HepG2 (cell line): Measurements from ENCODE around the gene CAPS.

Experiments
- ARHGAP35 ChIP-seq: sonication (generic); formaldehyde crosslinking; IDR thresholded peaks from 2 replicates; pipeline ENCODE4 v1.9.0; 2022; ENCODE audit warnings: mild to moderate bottlenecking, inconsistent platforms, moderate library complexity, missing genetic modification reagents, borderline replicate concordance
- GABPA ChIP-seq, 2 experiments: IDR thresholded peaks; 2 replicates each; pipeline ENCODE4 v1.6.1; 2011 to 2016; ENCODE audit warnings: low read depth in 2 of 2, low read length in 1 of 2, missing biosample characterization in 1 of 2, missing genetic modification characterization in 1 of 2
- MAFK ChIP-seq, 2 experiments: IDR thresholded peaks in 1 of 2; conservative IDR thresholded peaks in 1 of 2; 2 replicates each; pipeline ENCODE4 v1.6.1; 2011; ENCODE audit warnings: improper control_type of control experiment in 2 of 2, low read length in 2 of 2
- NCOA1 ChIP-seq: sonication (generic); formaldehyde crosslinking; IDR thresholded peaks from 2 replicates; pipeline ENCODE4 v1.9.0; 2021; ENCODE audit warnings: missing genetic modification reagents
- POLR2AphosphoS5 ChIP-seq: IDR thresholded peaks from 2 replicates; pipeline ENCODE4 v1.6.1; 2012; ENCODE audit warnings: low read depth, low read length
- PPARG ChIP-seq: conservative IDR thresholded peaks from 2 replicates; pipeline ENCODE4 v1.6.1; 2016; ENCODE audit warnings: missing biosample characterization, missing genetic modification reagents
- RBFOX2 ChIP-seq: fragments of 200-400 bp; formaldehyde crosslinking; IDR thresholded peaks from 2 replicates; pipeline ENCODE4 v1.6.1; 2017; ENCODE audit warnings: low read depth, mild to moderate bottlenecking, low read length
- RXRA ChIP-seq: sonication (generic); formaldehyde crosslinking; IDR thresholded peaks from 2 replicates; pipeline ENCODE4 v1.5.1; 2020; ENCODE audit warnings: missing genetic modification reagents
- USF2 ChIP-seq, 2 experiments: sonication (generic) in 1 of 2; formaldehyde crosslinking in 1 of 2; IDR thresholded peaks; 2 replicates each; pipeline versions ENCODE4 v1.5.1 to v1.6.1; 2011 to 2020; ENCODE audit warnings: borderline replicate concordance in 1 of 2, low read depth in 1 of 2, low read length in 1 of 2, mild to moderate bottlenecking in 1 of 2, missing genetic modification reagents in 1 of 2, moderate library complexity in 1 of 2
- XRCC5 ChIP-seq: fragments of 200-400 bp; formaldehyde crosslinking; optimal IDR thresholded peaks from 2 replicates; pipeline ENCODE3; 2017; ENCODE audit warnings: mild to moderate bottlenecking, low read length
- ZNF121 ChIP-seq: sonication (generic); formaldehyde crosslinking; IDR thresholded peaks from 2 replicates; pipeline ENCODE4 v1.5.0; 2020; ENCODE audit warnings: mild to moderate bottlenecking, missing genetic modification reagents
- ZNF44 ChIP-seq: sonication (generic); formaldehyde crosslinking; IDR thresholded peaks from 2 replicates; pipeline ENCODE4 v1.5.1; 2020; ENCODE audit warnings: mild to moderate bottlenecking, missing genetic modification reagents

- no peak for TF ChIP-seq GABPA (IDR thresholded peaks at IDR 0.05; ENCODE audit: low read depth, low read length)
- TF ChIP-seq GABPA (CRISPR knock-in tag; IDR thresholded peaks at IDR 0.05; ENCODE audit: low read depth): no peak
- TF ChIP-seq ZNF44 (CRISPR knock-in tag): no peak
- TF ChIP-seq MAFK (conservative IDR thresholded peaks at IDR 0.05 in 1 of 2, IDR thresholded peaks at IDR 0.05 in 1 of 2; ENCODE audit: low read length in 2 of 2): no peak
- TF ChIP-seq XRCC5: peak; percentile 34
- peak; percentile 47 for TF ChIP-seq POLR2AphosphoS5
- TF ChIP-seq PPARG (CRISPR knock-in tag): peak; percentile 38; the same call in 1 of the 2 replicates
- 0 out of 2 replicates have a peak, but pooled peaks have one; percentile 16 for TF ChIP-seq RBFOX2
- peak; percentile 10; the same call in 1 of the 2 replicates for TF ChIP-seq RXRA (CRISPR knock-in tag)
- no peak for TF ChIP-seq USF2 (IDR thresholded peaks at IDR 0.05; ENCODE audit: low read depth, low read length)
- no peak for TF ChIP-seq USF2 (CRISPR knock-in tag; IDR thresholded peaks at IDR 0.05; ENCODE audit: borderline replicate concordance)
- TF ChIP-seq ZNF121 (CRISPR knock-in tag): peak; percentile 49; the same call in 1 of the 2 replicates
- TF ChIP-seq NCOA1 (CRISPR knock-in tag): no peak
- 0 out of 2 replicates have a peak, but pooled peaks have one; percentile 13 for TF ChIP-seq ARHGAP35
Observed at GRCh38 chr19:5891938-5892771, 21.9 kb upstream of the CAPS start.
